Thymus (tissue), 11 donors: ENCODE data around the gene DHRS9. TPM values are rescaled to one million over a fixed set of nuclear protein-coding genes. Genes with fewer than 3 reads are reported as not detected.
A peak's percentile ranks its signal among the peaks of the same experiment; 100 is the strongest.
"Not testable (repeated sequence)": the region's sequence is repeated elsewhere in the genome, so short reads cannot be mapped to it uniquely, and the experiment has no call there.

Source experiments
- DNase-seq, 9 donors: peaks; one replicate each; pipeline ENCODE4 v3.0.0-alpha.2; 2013; ENCODE audit warnings: low spot score in 9 of 9, low read depth in 6 of 9, missing footprints in 1 of 9
- H3K27ac ChIP-seq, 2 donors: one replicate each; pipeline ENCODE4 v1.5.1; 2013; ENCODE audit warnings: control low read depth in 1 of 2, low read depth in 1 of 2, low read length in 1 of 2, mild to moderate bottlenecking in 1 of 2, moderate library complexity in 1 of 2
- H3K27me3 ChIP-seq, 2 donors: one replicate each; pipeline ENCODE4 v1.5.1; 2013; ENCODE audit warnings: low read length in 1 of 2; ENCODE audit not compliant: control insufficient read depth in 2 of 2, insufficient read depth in 1 of 2
- H3K36me3 ChIP-seq, 2 donors: one replicate each; pipeline ENCODE4 v1.5.1; 2013; ENCODE audit warnings: low read length in 1 of 2, mild to moderate bottlenecking in 1 of 2, moderate library complexity in 1 of 2; ENCODE audit not compliant: control insufficient read depth in 2 of 2, insufficient read depth in 2 of 2
- H3K4me1 ChIP-seq, 2 donors: one replicate each; pipeline ENCODE4 v1.5.1; 2013; ENCODE audit warnings: low read length in 2 of 2; ENCODE audit not compliant: control insufficient read depth in 2 of 2, insufficient read depth in 2 of 2
- H3K4me3 ChIP-seq, 2 donors: one replicate each; pipeline ENCODE4 v1.5.1; 2013; ENCODE audit warnings: low read length in 2 of 2, control low read depth in 1 of 2, mild to moderate bottlenecking in 1 of 2
- H3K9me3 ChIP-seq, 2 donors: one replicate each; pipeline ENCODE4 v1.5.1; 2013; ENCODE audit warnings: low read length in 1 of 2, mild to moderate bottlenecking in 1 of 2; ENCODE audit not compliant: control insufficient read depth in 2 of 2, insufficient read depth in 1 of 2
- WGBS: extraction: QIAGEN DNeasy Blood & Tissue Kit; methylation state at CpG from one replicate; pipeline ENCODE4 v1.1.7; 2013; 5-methylcytosine and 5-hydroxymethylcytosine counted together
- polyA plus RNA-seq: library from polyadenylated mRNA; stranded (reverse); fragments of 200-250 nt; gene quantifications from one replicate; pipeline ENCODE4 v1.2.3, GENCODE V29; 2013
- total RNA-seq: library from RNA; stranded (reverse); fragments of 120-200 nt; gene quantifications from one replicate; pipeline ENCODE4 v1.2.4, GENCODE V29; 2013
- donor health status: healthy.

The DHRS9 gene
- total and polyA plus RNA-seq, 2 donors: 0.85 to 3.1 TPM

GRCh38 chr2:169136428-169136827, 67.1 kb downstream of the DHRS9 start:
- 96% methylated on average over 5 of the region's 5 CpGs for WGBS
- not testable (repeated sequence) for H3K9me3 ChIP-seq, H3K27ac ChIP-seq, DNase-seq, H3K4me3 ChIP-seq, H3K27me3 ChIP-seq, H3K4me1 ChIP-seq, H3K36me3 ChIP-seq

- no peak for DNase-seq
- no peaks in the 10 kb centered on the region for H3K36me3 ChIP-seq
- H3K27me3 ChIP-seq: no peaks in the 10 kb centered on the region
- no peaks in the 10 kb centered on the region for H3K9me3 ChIP-seq
- H3K4me3 ChIP-seq: no peak overlapping the region
- 92% methylated on average over 3 of the region's 3 CpGs for WGBS
- H3K27ac ChIP-seq: no peak overlapping the region
- no peaks in the 10 kb centered on the region for H3K4me1 ChIP-seq
These were observed 67.6 kb downstream of the DHRS9 start for GRCh38 chr2:169136885-169137534.

GRCh38 chr2:169137924-169138323, 68.6 kb downstream of the DHRS9 start:
- 88% methylated on average over 2 of the region's 2 CpGs for WGBS
- Histone ChIP-seq H3K36me3 (no peaks in the 10 kb centered on the region), H3K27ac (no peak overlapping the region), H3K4me3 (no peak overlapping the region), H3K27me3 (no peaks in the 10 kb centered on the region), H3K9me3 (no peaks in the 10 kb centered on the region), H3K4me1 (no peaks in the 10 kb centered on the region)
- no peak for DNase-seq

- WGBS: 98% methylated on average over 7 of the region's 7 CpGs
These were observed 69.8 kb downstream of the DHRS9 start for GRCh38 chr2:169139145-169139544.

GRCh38 chr2:169139993-169140767, 70.8 kb downstream of the DHRS9 start:
- Histone ChIP-seq H3K36me3 (no peaks in the 10 kb centered on the region), H3K4me3 (no peak overlapping the region), H3K27ac (no peak overlapping the region), H3K27me3 (no peaks in the 10 kb centered on the region), H3K9me3 (no peaks in the 10 kb centered on the region), H3K4me1 (no peaks in the 10 kb centered on the region)
- 85% methylated on average over 8 of the region's 8 CpGs for WGBS
- no peak for DNase-seq

More at GRCh38 chr2:169139145-169139544, 69.8 kb downstream of the DHRS9 start:
- Histone ChIP-seq H3K9me3 (no peaks in the 10 kb centered on the region), H3K36me3 (no peaks in the 10 kb centered on the region), H3K4me3 (no peak overlapping the region), H3K27me3 (no peaks in the 10 kb centered on the region), H3K27ac (no peak overlapping the region), H3K4me1 (no peaks in the 10 kb centered on the region)
- DNase-seq: no peak

- no peaks in the 10 kb centered on the region for H3K4me1 ChIP-seq
- H3K9me3 ChIP-seq: no peaks in the 10 kb centered on the region
- H3K27ac ChIP-seq: no peak overlapping the region
- no peaks in the 10 kb centered on the region for H3K27me3 ChIP-seq
- no peak overlapping the region for H3K4me3 ChIP-seq
- WGBS: 27% methylated on average over 10 of the region's 10 CpGs
- peak; percentile 13 to 63 (median 38) for DNase-seq
- H3K36me3 ChIP-seq: no peaks in the 10 kb centered on the region
These were observed 72.5 kb downstream of the DHRS9 start for GRCh38 chr2:169141713-169142352.

GRCh38 chr2:169143998-169144397, 74.6 kb downstream of the DHRS9 start:
- H3K4me1 ChIP-seq: no peaks in the 10 kb centered on the region
- WGBS: 92% methylated on average over 3 of the region's 3 CpGs
- no peak for DNase-seq
- no peaks in the 10 kb centered on the region for H3K9me3 ChIP-seq
- H3K4me3 ChIP-seq: no peak overlapping the region
- H3K36me3 ChIP-seq: no peaks in the 10 kb centered on the region
- no peak overlapping the region for H3K27ac ChIP-seq
- H3K27me3 ChIP-seq: no peaks in the 10 kb centered on the region
